ENCODE measurements around the gene TBPL1.
"Not testable (repeated sequence)": the region's sequence is repeated elsewhere in the genome, so short reads cannot be mapped to it uniquely, and the experiment has no call there.

Gene TBPL1

GRCh38 chr6:133972388-133972787 is 19.4 kb downstream of the TBPL1 start:
- in situ Hi-C loops (cut with MboI; ENCODE audit: low sequenced_read_pairs, unreplicated experiment) = no loop called here
- TF ChIP-seq CTCF (IDR thresholded peaks at IDR 0.05; ENCODE audit: borderline replicate concordance, control extremely low read depth, extremely low read depth, insufficient read depth, missing control alignments) = no peak
- no peak for DNase-seq (ENCODE audit: low spot score)

GRCh38 chr6:133973109-133973971 is 20.3 kb downstream of the TBPL1 start:
- in situ Hi-C loops (cut with MboI; ENCODE audit: low sequenced_read_pairs, unreplicated experiment) = no loop called here
- TF ChIP-seq CTCF (IDR thresholded peaks at IDR 0.05; ENCODE audit: borderline replicate concordance, control extremely low read depth, extremely low read depth, insufficient read depth, missing control alignments) = peak; percentile 55
- DNase-seq (ENCODE audit: low spot score) = peak; percentile 54

GRCh38 chr6:133977983-133978895 is 25.2 kb downstream of the TBPL1 start:
- in situ Hi-C loops (cut with MboI; ENCODE audit: low sequenced_read_pairs, unreplicated experiment) = no loop called here
- TF ChIP-seq CTCF (IDR thresholded peaks at IDR 0.05; ENCODE audit: borderline replicate concordance, control extremely low read depth, extremely low read depth, insufficient read depth, missing control alignments) = no peak
- no peak for DNase-seq (ENCODE audit: low spot score)

GRCh38 chr6:133978896-133979240 is 25.8 kb downstream of the TBPL1 start:
- no peak for DNase-seq (ENCODE audit: low spot score)
- TF ChIP-seq CTCF (IDR thresholded peaks at IDR 0.05; ENCODE audit: borderline replicate concordance, control extremely low read depth, extremely low read depth, insufficient read depth, missing control alignments) = no peak
- in situ Hi-C loops (cut with MboI; ENCODE audit: low sequenced_read_pairs, unreplicated experiment) = no loop called here

- DNase-seq (ENCODE audit: low spot score); in situ Hi-C loops (cut with MboI; ENCODE audit: low sequenced_read_pairs, unreplicated experiment): not testable (repeated sequence)
Observed at GRCh38 chr6:133979269-133979963, 26.4 kb downstream of the TBPL1 start.

GRCh38 chr6:133980168-133980567 is 27.1 kb downstream of the TBPL1 start:
- DNase-seq (ENCODE audit: low spot score) = no peak
- in situ Hi-C loops (cut with MboI; ENCODE audit: low sequenced_read_pairs, unreplicated experiment) = no loop called here
- no peak for TF ChIP-seq CTCF (IDR thresholded peaks at IDR 0.05; ENCODE audit: borderline replicate concordance, control extremely low read depth, extremely low read depth, insufficient read depth, missing control alignments)
